Measurements from ENCODE around the gene CLBA1.

DNA sequence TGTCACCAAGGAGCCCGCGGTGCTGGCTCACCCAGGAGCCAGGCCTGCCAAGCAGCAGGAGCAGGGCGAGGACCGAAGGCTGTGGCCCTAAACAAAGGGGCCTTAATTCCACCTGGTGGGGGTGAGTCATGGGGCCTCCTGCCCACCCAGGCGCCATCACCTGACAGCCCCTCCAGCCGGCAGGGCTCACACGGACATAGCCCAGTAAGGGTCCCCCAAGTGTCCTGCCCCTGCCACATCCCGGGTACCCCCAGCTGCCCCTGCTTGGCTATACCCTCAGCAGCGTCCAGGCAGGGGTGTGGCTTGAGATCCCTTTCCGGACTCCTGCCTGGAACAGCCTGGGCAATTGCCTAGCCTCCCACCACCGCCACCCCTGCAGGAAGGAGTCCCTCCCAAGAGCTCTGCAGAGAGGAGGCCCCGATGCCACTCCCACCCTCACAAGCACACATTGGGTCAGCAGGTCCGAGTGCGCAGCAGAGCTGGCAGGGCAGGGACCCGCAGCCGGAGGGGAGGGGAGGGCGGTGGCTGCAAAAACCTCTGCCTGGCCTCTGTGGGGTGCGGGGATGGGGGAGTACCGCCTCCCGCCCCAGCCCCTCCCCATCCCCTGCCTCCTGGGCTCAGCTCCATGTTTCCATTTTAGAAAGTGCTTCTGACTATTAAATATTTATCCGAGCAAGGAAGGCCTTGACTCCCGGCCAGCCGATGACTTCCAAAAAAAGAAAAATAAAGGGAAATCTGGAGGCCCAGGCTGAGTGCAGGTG lies 12.0 kb upstream of the CLBA1 start:
- TF ChIP-seq TAF1 (IDR thresholded peaks at IDR 0.05; ENCODE audit: borderline replicate concordance, low read depth, low read length): no peak
- no peak for TF ChIP-seq POLR2A (IDR thresholded peaks at IDR 0.05; ENCODE audit: low read depth, low read length)
